ENCODE measurements around the gene DPP6.
"Not testable (repeated sequence)": the region's sequence is repeated elsewhere in the genome, so short reads cannot be mapped to it uniquely, and the experiment has no call there.

Gene DPP6

GRCh38 chr7:154678001-154678550 is 625.9 kb downstream of the DPP6 start:
- not testable (repeated sequence) for DNase-seq

GRCh38 chr7:154679379-154680053 is 627.3 kb downstream of the DPP6 start:
- DNase-seq, result no peak

GRCh38 chr7:154680894-154681659 is 628.9 kb downstream of the DPP6 start:
- no peak for DNase-seq

GRCh38 chr7:154682003-154682402 is 629.8 kb downstream of the DPP6 start:
- no peak for DNase-seq

GRCh38 chr7:154684666-154685563 is 632.7 kb downstream of the DPP6 start:
- no peak for DNase-seq

- no peak for DNase-seq
These were observed 633.3 kb downstream of the DPP6 start for GRCh38 chr7:154685564-154685901.

- no peak for DNase-seq
These were observed 634.1 kb downstream of the DPP6 start for GRCh38 chr7:154686305-154686704.

GRCh38 chr7:154688952-154689351 is 636.8 kb downstream of the DPP6 start:
- DNase-seq, result no peak

- DNase-seq, result no peak
These were observed 638.2 kb downstream of the DPP6 start for GRCh38 chr7:154690411-154690810.

GRCh38 chr7:154693661-154694060 is 641.5 kb downstream of the DPP6 start:
- DNase-seq, result no peak

GRCh38 chr7:154695836-154696235 is 643.6 kb downstream of the DPP6 start:
- DNase-seq, result no peak

- no peak for DNase-seq
These were observed 644.4 kb downstream of the DPP6 start for GRCh38 chr7:154696556-154696955.

GRCh38 chr7:154698726-154699291 is 646.6 kb downstream of the DPP6 start:
- DNase-seq, result no peak

GRCh38 chr7:154699417-154699816 is 647.2 kb downstream of the DPP6 start:
- no peak for DNase-seq

- DNase-seq, result no peak
These were observed 657.8 kb downstream of the DPP6 start for GRCh38 chr7:154709840-154710520.

GRCh38 chr7:154720016-154720415 is 667.8 kb downstream of the DPP6 start:
- DNase-seq, result no peak

- no peak for DNase-seq
These were observed 668.9 kb downstream of the DPP6 start for GRCh38 chr7:154721086-154721485.

- DNase-seq, result no peak
These were observed 674.2 kb downstream of the DPP6 start for GRCh38 chr7:154726368-154726767.

GRCh38 chr7:154729056-154729455 is 676.9 kb downstream of the DPP6 start:
- DNase-seq, result no peak

- no peak for DNase-seq
These were observed 683.6 kb downstream of the DPP6 start for GRCh38 chr7:154735766-154736165.

- no peak for DNase-seq
These were observed 684.2 kb downstream of the DPP6 start for GRCh38 chr7:154736389-154736788.

GRCh38 chr7:154738216-154738615 is 686.0 kb downstream of the DPP6 start:
- no peak for DNase-seq
